Kidney tubule cell (primary cell): Measurements from ENCODE around the gene CCDC78.

ENCODE experiments used
- DNase-seq: peaks from one replicate; pipeline ENCODE4 v3.0.0-alpha.2; 2018; ENCODE audit warnings: low spot score

CCDC78 gene

GRCh38 chr16:722835-723633 lies 3.2 kb downstream of the CCDC78 start:
- DNase-seq: no peak

GRCh38 chr16:721765-722540 lies 4.3 kb downstream of the CCDC78 start:
- DNase-seq: no peak

GRCh38 chr16:720990-721764 lies 5.1 kb downstream of the CCDC78 start, which contains the start of gene ANTKMT:
TSS of gene ANTKMT (plus strand) at chr16:721146. CDS start at chr16:721275, 129 bp downstream.
- peak; percentile 90 for DNase-seq

- peak; percentile 77 for DNase-seq
Measured at GRCh38 chr16:720447-720989, 5.7 kb downstream of the CCDC78 start.

GRCh38 chr16:719815-720446 lies 6.3 kb downstream of the CCDC78 start:
- DNase-seq: peak; percentile 77

GRCh38 chr16:718922-719321 lies 7.3 kb downstream of the CCDC78 start:
- DNase-seq: no peak

GRCh38 chr16:718389-718788 lies 7.9 kb downstream of the CCDC78 start:
- no peak for DNase-seq

GRCh38 chr16:717450-718245 lies 8.6 kb downstream of the CCDC78 start:
- DNase-seq: no peak

GRCh38 chr16:716768-717325 lies 9.4 kb downstream of the CCDC78 start:
- DNase-seq: no peak

- peak; percentile 65 for DNase-seq
Measured at GRCh38 chr16:716200-716568, 10.1 kb downstream of the CCDC78 start.

GRCh38 chr16:715477-716199 lies 10.6 kb downstream of the CCDC78 start:
- DNase-seq: peak; percentile 37

GRCh38 chr16:714558-715476 lies 11.4 kb downstream of the CCDC78 start, which contains the start of gene METRN:
TSS of gene METRN (plus strand) at chr16:715118. CDS start at chr16:715290, 172 bp downstream.
- peak; percentile 89 for DNase-seq

- DNase-seq: peak; percentile 56
Measured at GRCh38 chr16:714079-714478, 12.2 kb downstream of the CCDC78 start.

- DNase-seq: peak; percentile 98
Measured at GRCh38 chr16:712740-713250, 13.4 kb downstream of the CCDC78 start.

GRCh38 chr16:711548-712320 lies 14.5 kb downstream of the CCDC78 start:
- peak; percentile 76 for DNase-seq

- DNase-seq: no peak
Measured at GRCh38 chr16:711084-711483, 15.2 kb downstream of the CCDC78 start.

GRCh38 chr16:710500-711075 lies 15.7 kb downstream of the CCDC78 start:
- no peak for DNase-seq
